ENCODE measurements around the gene SAFB.

SAFB gene

GRCh38 chr19:5627395-5627904 lies 4.6 kb downstream of the SAFB start:
- no peak overlapping the region for H3K4me3 ChIP-seq (ENCODE audit: low read depth, low read length)
- no peak for TF ChIP-seq CTCF (IDR thresholded peaks at IDR 0.05; ENCODE audit: low read depth, low read length)

- no peak for TF ChIP-seq CTCF (IDR thresholded peaks at IDR 0.05; ENCODE audit: low read depth, low read length)
- no peak overlapping the region for H3K4me3 ChIP-seq (ENCODE audit: low read depth, low read length)
Measured at GRCh38 chr19:5628461-5628860, 5.6 kb downstream of the SAFB start.

GRCh38 chr19:5628919-5629481 lies 6.1 kb downstream of the SAFB start:
- no peak overlapping the region for H3K4me3 ChIP-seq (ENCODE audit: low read depth, low read length)
- TF ChIP-seq CTCF (IDR thresholded peaks at IDR 0.05; ENCODE audit: low read depth, low read length): no peak

- TF ChIP-seq CTCF (IDR thresholded peaks at IDR 0.05; ENCODE audit: low read depth, low read length): no peak
- no peak overlapping the region for H3K4me3 ChIP-seq (ENCODE audit: low read depth, low read length)
Measured at GRCh38 chr19:5631567-5632240, 8.8 kb downstream of the SAFB start.

GRCh38 chr19:5632241-5632612 lies 9.3 kb downstream of the SAFB start:
- H3K4me3 ChIP-seq (ENCODE audit: low read depth, low read length): no peak overlapping the region
- no peak for TF ChIP-seq CTCF (IDR thresholded peaks at IDR 0.05; ENCODE audit: low read depth, low read length)

- no peak overlapping the region for H3K4me3 ChIP-seq (ENCODE audit: low read depth, low read length)
- TF ChIP-seq CTCF (IDR thresholded peaks at IDR 0.05; ENCODE audit: low read depth, low read length): no peak
Measured at GRCh38 chr19:5632657-5633056, 9.8 kb downstream of the SAFB start.

GRCh38 chr19:5635427-5635826 lies 12.5 kb downstream of the SAFB start:
- H3K4me3 ChIP-seq (ENCODE audit: low read depth, low read length): no peak overlapping the region
- TF ChIP-seq CTCF (IDR thresholded peaks at IDR 0.05; ENCODE audit: low read depth, low read length): no peak

Data from WI38 (cell line).